GM12801 (cell line): Measurements from ENCODE around the gene A2M.

Source experiments
- CTCF ChIP-seq: IDR thresholded peaks from one replicate; pipeline ENCODE4 v1.5.1; 2011; ENCODE audit warnings: control low read depth; ENCODE audit not compliant: insufficient read length; ENCODE audit errors: extremely low read depth

Gene A2M

GRCh38 chr12:9039397-9039977, 76.2 kb downstream of the A2M start:
- no peak for TF ChIP-seq CTCF

GRCh38 chr12:9037431-9037830, 78.3 kb downstream of the A2M start:
- no peak for TF ChIP-seq CTCF

GRCh38 chr12:9036227-9036626, 79.5 kb downstream of the A2M start:
- no peak for TF ChIP-seq CTCF

- no peak for TF ChIP-seq CTCF
These were observed 81.6 kb downstream of the A2M start for GRCh38 chr12:9034095-9034494.

GRCh38 chr12:9033265-9033887, 82.3 kb downstream of the A2M start:
- no peak for TF ChIP-seq CTCF

GRCh38 chr12:9032202-9032964, 83.3 kb downstream of the A2M start:
- TF ChIP-seq CTCF = no peak

GRCh38 chr12:9030776-9031175, 84.9 kb downstream of the A2M start:
- no peak for TF ChIP-seq CTCF
